DMS79 (cell line): ENCODE data around the gene ARHGEF40.

Source experiments
- DNase-seq: peaks from one replicate; lab custom pipeline; 2025; lab: John Stamatoyannopoulos, UW

ARHGEF40 gene

DNA sequence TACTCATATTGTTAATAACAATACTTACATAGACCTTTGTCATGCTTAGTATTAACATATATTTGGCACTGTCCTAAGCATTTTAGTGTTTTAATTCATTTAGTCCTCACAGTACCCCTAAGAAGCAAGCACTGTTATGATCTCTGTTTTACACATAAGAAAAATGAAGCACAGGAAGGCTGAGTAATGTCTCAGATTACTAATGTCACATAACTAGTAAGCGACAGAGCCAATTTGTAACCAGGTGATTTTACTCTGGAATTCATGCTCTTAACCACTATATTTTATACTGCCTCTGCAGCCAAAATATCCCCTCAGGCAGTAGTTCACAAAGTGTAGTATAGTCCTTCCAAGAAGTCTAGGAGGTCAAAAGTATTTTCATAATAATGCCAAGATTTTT lies 51.0 kb downstream of the ARHGEF40 start:
- no peak for DNase-seq

DNA sequence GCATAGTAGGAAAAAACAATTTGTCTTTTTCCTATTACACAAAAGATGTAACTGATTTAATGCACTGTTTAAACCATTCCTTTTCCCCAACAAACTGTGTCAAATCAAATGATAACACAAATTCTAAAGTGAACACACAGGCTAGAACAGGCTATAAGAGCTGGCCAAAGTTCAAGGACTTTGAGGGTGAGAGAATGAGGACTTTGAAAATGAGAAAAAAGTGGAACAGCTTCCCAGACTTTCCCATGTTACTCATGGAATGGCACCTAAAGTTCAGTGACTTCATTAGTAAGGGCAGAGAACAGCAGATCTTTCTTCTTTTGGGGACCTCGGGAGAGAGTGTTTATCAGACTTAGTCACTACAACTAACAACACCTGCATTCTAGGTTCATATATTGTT lies 53.3 kb downstream of the ARHGEF40 start:
- DNase-seq = no peak

DNA sequence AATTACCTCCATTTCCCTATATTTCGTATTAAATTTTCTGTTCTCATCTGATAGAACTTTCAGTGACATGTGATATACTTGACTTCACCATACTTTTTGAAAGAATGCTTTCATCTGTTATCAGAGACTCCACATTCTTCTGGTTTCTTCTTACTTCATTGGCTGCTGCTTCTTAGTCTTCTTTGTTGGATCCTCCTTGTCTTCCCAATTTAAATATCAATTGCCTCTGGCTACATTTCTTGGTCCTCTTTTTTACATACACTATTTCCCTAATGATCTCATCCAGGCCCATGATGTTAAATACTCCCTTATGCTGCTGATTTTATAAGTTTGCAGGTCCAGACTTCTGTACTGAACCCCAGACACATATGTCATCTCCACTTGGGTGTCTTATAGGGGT lies 63.8 kb downstream of the ARHGEF40 start:
- DNase-seq = no peak

DNA sequence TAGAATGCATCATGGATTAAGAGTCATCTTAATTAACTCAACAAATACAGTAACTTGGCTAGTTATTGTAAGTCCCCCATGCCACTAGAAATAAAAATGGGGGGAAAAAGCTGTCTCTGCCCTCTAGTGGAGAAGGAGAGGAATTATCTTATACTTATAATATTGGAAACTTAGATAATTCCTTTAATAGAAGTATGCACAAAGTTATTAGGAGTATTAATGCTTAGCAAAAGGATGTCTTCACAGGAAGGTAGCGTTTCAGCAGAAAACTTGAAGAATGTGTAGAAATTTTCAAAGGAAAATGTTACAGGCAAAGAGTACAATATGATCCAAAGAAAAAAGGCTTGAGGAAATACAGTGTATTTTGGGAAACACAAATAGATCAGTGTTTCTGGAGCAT lies 65.9 kb downstream of the ARHGEF40 start:
- no peak for DNase-seq
